H1 (cell line): ENCODE data around the gene SULF2. TPM values are rescaled to one million over a fixed set of nuclear protein-coding genes. Genes with fewer than 3 reads are reported as not detected.

Experiments used
- CTCF ChIA-PET: fragments of 300-600 bp; sonication (Branson Sonifier 250); formaldehyde crosslinking; loops from one replicate; lab custom pipeline; 2021; ENCODE audit not compliant: partially characterized antibody; lab: Charles Lee
- POLR2A ChIA-PET: fragments of 300-600 bp; sonication (Branson Sonifier 250); formaldehyde crosslinking; loops from one replicate; lab custom pipeline; 2021; ENCODE audit warnings: inconsistent platforms; ENCODE audit not compliant: partially characterized antibody; lab: Charles Lee
- DNase-seq, 2 experiments: peaks; one replicate each; pipeline versions ENCODE4 v3.0.0 to v3.0.0-alpha.2; 2010 to 2022; ENCODE audit warnings: low spot score in 2 of 2, low read depth in 1 of 2, mixed read lengths in 1 of 2
- FAIRE-seq: peaks from 2 replicates; lab custom pipeline; 2011; peaks lifted over from hg19 to GRCh38; lab: Jason Lieb, UNC
- H2AFZ ChIP-seq: 2 replicates; pipeline ENCODE4 v1.8.1; 2012; ENCODE audit warnings: low read length, inconsistent platforms
- H2AK5ac ChIP-seq: 2 replicates; pipeline ENCODE4 v1.6.1; 2013; ENCODE audit warnings: low read depth, low read length
- H2BK120ac ChIP-seq: replicated peaks from 2 replicates; pipeline ENCODE3; 2013; ENCODE audit warnings: low read depth, low read length, inconsistent platforms
- H2BK12ac ChIP-seq: 2 replicates; pipeline ENCODE4 v1.6.1; 2013; ENCODE audit warnings: low read depth, low read length
- H2BK15ac ChIP-seq: 2 replicates; pipeline ENCODE4 v1.6.1; 2013; ENCODE audit warnings: low read length
- H2BK20ac ChIP-seq: 2 replicates; pipeline ENCODE4 v1.6.1; 2013; ENCODE audit warnings: low read length
- H2BK5ac ChIP-seq: 2 replicates; pipeline ENCODE4 v1.6.1; 2013; ENCODE audit warnings: low read depth, low read length
- H3K14ac ChIP-seq: 2 replicates; pipeline ENCODE4 v1.6.1; 2013; ENCODE audit warnings: inconsistent platforms; ENCODE audit not compliant: insufficient read length
- H3K18ac ChIP-seq: 2 replicates; pipeline ENCODE4 v1.6.1; 2013; ENCODE audit warnings: low read length; ENCODE audit errors: extremely low read depth
- H3K23ac ChIP-seq: 2 replicates; pipeline ENCODE4 v1.6.1; 2013; ENCODE audit warnings: inconsistent platforms; ENCODE audit not compliant: insufficient read length
- H3K23me2 ChIP-seq: 2 replicates; pipeline ENCODE4 v1.6.1; 2013; ENCODE audit warnings: low read depth, low read length
- H3K27ac ChIP-seq: 2 replicates; pipeline ENCODE4 v1.6.1; 2011; ENCODE audit warnings: low read depth, low read length, inconsistent platforms
- H3K27me3 ChIP-seq, 4 experiments: replicated peaks in 1 of 4; 1 replicate in 1 of 4; 2 replicates in 3 of 4; pipeline versions ENCODE4 v1.6.1 to v1.8.1; 2011 to 2013; ENCODE audit warnings: low read length in 3 of 4, mild to moderate bottlenecking in 3 of 4, inconsistent platforms in 2 of 4, mixed read lengths in 2 of 4, moderate library complexity in 1 of 4; ENCODE audit not compliant: control insufficient read depth in 3 of 4, insufficient read depth in 3 of 4; ENCODE audit errors: extremely low read depth in 1 of 4
- H3K36me3 ChIP-seq, 4 experiments: 2 replicates each; pipeline versions ENCODE4 v1.6.1 to v1.8.1; 2011 to 2013; ENCODE audit warnings: mild to moderate bottlenecking in 4 of 4, low read length in 3 of 4, moderate library complexity in 2 of 4, control low read depth in 1 of 4, inconsistent platforms in 1 of 4; ENCODE audit not compliant: insufficient read depth in 4 of 4, control insufficient read depth in 2 of 4
- H3K4ac ChIP-seq: replicated peaks from 2 replicates; pipeline ENCODE3; 2013; ENCODE audit warnings: low read length, low read depth, mixed read lengths, inconsistent platforms; ENCODE audit not compliant: insufficient read length
- H3K4me1 ChIP-seq, 4 experiments: replicated peaks in 1 of 4; 1 replicate in 1 of 4; 2 replicates in 3 of 4; pipeline versions ENCODE4 v1.6.1 to v1.8.1; 2011 to 2013; ENCODE audit warnings: low read length in 3 of 4, inconsistent platforms in 2 of 4, mixed read lengths in 1 of 4; ENCODE audit not compliant: insufficient read depth in 4 of 4, control insufficient read depth in 3 of 4
- H3K4me2 ChIP-seq, 2 experiments: 2 replicates each; pipeline versions ENCODE4 v1.6.1 to v1.8.1; 2011 to 2013; ENCODE audit warnings: low read depth in 2 of 2, low read length in 2 of 2, control low read depth in 1 of 2, inconsistent platforms in 1 of 2, mild to moderate bottlenecking in 1 of 2; ENCODE audit not compliant: insufficient read depth in 1 of 2
- H3K4me3 ChIP-seq, 4 experiments: fragments of 200-600, 300-600 bp in 1 of 4; sonication (generic), shearing (Covaris generic), sonication (Bioruptor Twin) in 1 of 4; 2 replicates each; pipeline versions ENCODE4 v1.5.1 to v1.8.1; 2011 to 2016; ENCODE audit warnings: low read length in 4 of 4, low read depth in 3 of 4, control low read depth in 2 of 4, inconsistent platforms in 2 of 4, mild to moderate bottlenecking in 2 of 4, mixed read lengths in 1 of 4, moderate library complexity in 1 of 4; ENCODE audit not compliant: insufficient read depth in 2 of 4; ENCODE audit errors: extremely low read depth in 1 of 4
- H3K56ac ChIP-seq: replicated peaks from 2 replicates; pipeline ENCODE3; 2013; ENCODE audit warnings: low read depth, mild to moderate bottlenecking, mixed read lengths, low read length, inconsistent platforms; ENCODE audit not compliant: insufficient read length
- H3K79me1 ChIP-seq: 2 replicates; pipeline ENCODE4 v1.6.1; 2013; ENCODE audit warnings: low read depth, low read length, control low read depth
- H3K79me2 ChIP-seq, 2 experiments: 2 replicates each; pipeline versions ENCODE4 v1.6.1 to v1.8.1; 2012 to 2013; ENCODE audit warnings: low read length in 2 of 2, mild to moderate bottlenecking in 2 of 2, inconsistent platforms in 1 of 2; ENCODE audit not compliant: insufficient read depth in 2 of 2, control insufficient read depth in 1 of 2
- H3K9ac ChIP-seq, 4 experiments: replicated peaks in 1 of 4; 1 replicate in 1 of 4; 2 replicates in 3 of 4; pipeline versions ENCODE4 v1.6.1 to v1.8.1; 2011 to 2013; ENCODE audit warnings: low read depth in 3 of 4, low read length in 3 of 4, control low read depth in 2 of 4, mild to moderate bottlenecking in 2 of 4, moderate library complexity in 2 of 4, inconsistent platforms in 1 of 4; ENCODE audit errors: extremely low read depth in 1 of 4
- H3K9me3 ChIP-seq, 2 experiments: 2 replicates each; pipeline versions ENCODE4 v1.6.1 to v1.8.1; 2012 to 2013; ENCODE audit warnings: mild to moderate bottlenecking in 2 of 2, moderate library complexity in 2 of 2, control low read depth in 1 of 2, inconsistent platforms in 1 of 2, low read depth in 1 of 2, low read length in 1 of 2, mixed read lengths in 1 of 2; ENCODE audit not compliant: insufficient read depth in 2 of 2
- H4K20me1 ChIP-seq, 2 experiments: replicated peaks in 1 of 2; 2 replicates each; pipeline versions ENCODE3 to v1.8.1; 2011 to 2013; ENCODE audit warnings: inconsistent platforms in 2 of 2, low read length in 2 of 2, mild to moderate bottlenecking in 1 of 2; ENCODE audit not compliant: insufficient read depth in 2 of 2, control insufficient read depth in 1 of 2
- H4K5ac ChIP-seq: 2 replicates; pipeline ENCODE4 v1.6.1; 2013; ENCODE audit warnings: low read length, low read depth, mixed read lengths, inconsistent platforms; ENCODE audit not compliant: insufficient read length
- H4K8ac ChIP-seq: 2 replicates; pipeline ENCODE4 v1.8.0; 2013; ENCODE audit warnings: mild to moderate bottlenecking, moderate library complexity, low read length, inconsistent platforms; ENCODE audit not compliant: insufficient read depth; ENCODE audit errors: extremely low read depth
- H4K91ac ChIP-seq: replicated peaks from 2 replicates; pipeline ENCODE3; 2013; ENCODE audit warnings: low read length, mixed read lengths, inconsistent platforms; ENCODE audit not compliant: insufficient read length
- CTBP2 ChIP-seq: IDR thresholded peaks from 2 replicates; pipeline ENCODE4 v1.7.0; 2011; ENCODE audit warnings: borderline replicate concordance, mild to moderate bottlenecking, moderate library complexity, mixed read lengths, low read length; ENCODE audit not compliant: insufficient read depth, insufficient read length
- TEAD4 ChIP-seq: IDR thresholded peaks from 2 replicates; pipeline ENCODE4 v1.6.1; 2012; ENCODE audit warnings: low read depth, low read length, inconsistent platforms, mixed read lengths
- WGBS, 2 experiments: shearing (Covaris generic) in 1 of 2; methylation state at CpG; one replicate each; pipeline versions ENCODE4 v1.1.6 to v1.1.7; 2013 to 2015; ENCODE audit warnings: low lambda C conversion rate in 2 of 2, mixed read lengths in 2 of 2, inconsistent platforms in 1 of 2, low coverage in 1 of 2, missing lambda C conversion rate in 1 of 2; ENCODE audit not compliant: insufficient replicate concordance in 2 of 2, insufficient coverage in 1 of 2, insufficient read length in 1 of 2; ENCODE audit errors: extremely low coverage in 1 of 2, missing lambda C conversion rate in 1 of 2; 5-methylcytosine and 5-hydroxymethylcytosine counted together
- polyA plus RNA-seq, 7 experiments: library from polyadenylated mRNA; depleted of rRNA in 3 of 7; stranded (reverse) in 5 of 7; unstranded in 2 of 7; fragments of >200 nt in 5 of 7; fragments of 200-250 nt in 2 of 7; gene quantifications; 1 replicate in 5 of 7; 2 replicates in 1 of 7; 4 replicates in 1 of 7; pipeline versions ENCODE4 v1.2.1 to v1.2.3, GENCODE V29; 2011 to 2013; ENCODE audit warnings: missing spikeins in 2 of 7, mixed read lengths in 2 of 7
- total RNA-seq: library from RNA; stranded (reverse); fragmentation: NEBNext Ultra II Directional; extraction: Animal tissue kit (Norgen Biotek cat#: 25700); gene quantifications from 2 replicates; pipeline ENCODE4 v1.2.1, GENCODE V29; 2021

The SULF2 gene
- total and polyA plus RNA-seq, 2 of the 8 experiments (the other 6 are each of a cell fraction or from before 2014, with no cell fraction given), result 15.7 to 28.2 TPM

GRCh38 chr20:47753576-47754387 lies 31.5 kb downstream of the SULF2 start:
- Histone ChIP-seq H3K4me3 (no peak overlapping the region), H3K9me3 (no peaks in the 10 kb centered on the region), H3K27me3 (no peaks in the 10 kb centered on the region), H2BK15ac (no peak overlapping the region), H3K14ac (no peak overlapping the region), H2BK12ac (no peak overlapping the region), H2BK120ac (no peak overlapping the region), H3K4me1 (peaks cover 0 to 14% (median 6%) of the 10 kb centered on the region in 4 experiments; a peak in 4 of 7 replicates), H2AK5ac (no peak overlapping the region), H3K27ac (no peak overlapping the region), H3K36me3 (no peaks in the 10 kb centered on the region), H3K18ac (no peak overlapping the region), H4K8ac (no peak overlapping the region), H2BK5ac (no peak overlapping the region), H4K20me1 (no peaks in the 10 kb centered on the region), H3K23me2 (no peaks in the 10 kb centered on the region), H3K79me1 (no peaks in the 10 kb centered on the region), H2BK20ac (no peak overlapping the region), H2AFZ (no peak overlapping the region), H3K9ac (no peak overlapping the region), H3K79me2 (no peaks in the 10 kb centered on the region), H4K5ac (no peak overlapping the region), H4K91ac (no peak overlapping the region), H3K4me2 (no peak overlapping the region), H3K56ac (no peak overlapping the region), H3K23ac (no peak overlapping the region), H3K4ac (no peak overlapping the region)
- ChIA-PET CTCF (interaction anchor here (0.8 kb wide), 1 partner anchor 867 kb away, joined by 3 read pairs; no protein-coding TSS in a partner anchor), POLR2A (no interaction called here)
- DNase-seq (no peak), FAIRE-seq (no peak)
- TF ChIP-seq TEAD4 (no peak), CTBP2 (no peak)
- WGBS, 2 experiments, result 86% methylated on average over 14 of the region's 14 CpGs; no CpG with 5 or more reads in 1 of the 2 experiments
